Subcutaneous adipose tissue (tissue), 4 donors: ENCODE results near the gene LRR1. TPM values are rescaled to one million over a fixed set of nuclear protein-coding genes. Genes with fewer than 3 reads are reported as not detected.

Experiments
- CTCF ChIP-seq: fragments of 450-650 bp; IDR thresholded peaks from one replicate; pipeline ENCODE4 v1.5.1; 2016; ENCODE audit warnings: low read depth, mild to moderate bottlenecking, control low read depth, antibody characterized with exemption, moderate library complexity
- total RNA-seq, 4 donors: library from RNA; depleted of rRNA; stranded (reverse); fragments of >200 nt; gene quantifications; one replicate each; pipeline ENCODE4 v1.1.0, GENCODE V29; 2016

LRR1 gene
- total RNA-seq, 4 donors from 2014 or later: 6.6 to 12.6 (median 11.7) TPM

GRCh38 chr14:49593016-49593415, 5.7 kb upstream of the LRR1 start:
- TF ChIP-seq CTCF: no peak

GRCh38 chr14:49594347-49595091, 4.2 kb upstream of the LRR1 start:
- TF ChIP-seq CTCF: no peak

GRCh38 chr14:49598189-49598484, 603 bp upstream of the LRR1 start:
- TF ChIP-seq CTCF: no peak

DNA sequence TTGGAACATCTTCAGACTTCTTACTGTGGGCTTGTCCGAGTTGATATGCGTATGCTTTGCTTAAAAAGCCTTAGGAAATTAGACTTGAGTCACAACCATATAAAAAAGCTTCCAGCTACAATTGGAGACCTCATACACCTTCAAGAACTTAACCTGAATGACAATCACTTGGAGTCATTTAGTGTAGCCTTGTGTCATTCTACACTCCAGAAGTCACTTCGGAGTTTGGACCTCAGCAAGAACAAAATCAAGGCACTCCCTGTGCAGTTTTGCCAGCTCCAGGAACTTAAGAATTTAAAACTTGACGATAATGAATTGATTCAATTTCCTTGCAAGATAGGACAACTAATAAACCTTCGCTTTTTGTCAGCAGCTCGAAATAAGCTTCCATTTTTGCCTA, 8.8 kb downstream of the LRR1 start:
- no peak for TF ChIP-seq CTCF

GRCh38 chr14:49612251-49612650, 13.5 kb downstream of the LRR1 start:
- TF ChIP-seq CTCF: no peak

- TF ChIP-seq CTCF: no peak
Measured at GRCh38 chr14:49612671-49613070, 13.9 kb downstream of the LRR1 start.

GRCh38 chr14:49614196-49614595, 15.5 kb downstream of the LRR1 start:
- no peak for TF ChIP-seq CTCF
